ENCODE results near the gene MT1F.
A peak's percentile ranks its signal among the peaks of the same experiment; 100 is the strongest.
"Not testable (repeated sequence)": the region's sequence is repeated elsewhere in the genome, so short reads cannot be mapped to it uniquely, and the experiment has no call there.

MT1F gene

DNA sequence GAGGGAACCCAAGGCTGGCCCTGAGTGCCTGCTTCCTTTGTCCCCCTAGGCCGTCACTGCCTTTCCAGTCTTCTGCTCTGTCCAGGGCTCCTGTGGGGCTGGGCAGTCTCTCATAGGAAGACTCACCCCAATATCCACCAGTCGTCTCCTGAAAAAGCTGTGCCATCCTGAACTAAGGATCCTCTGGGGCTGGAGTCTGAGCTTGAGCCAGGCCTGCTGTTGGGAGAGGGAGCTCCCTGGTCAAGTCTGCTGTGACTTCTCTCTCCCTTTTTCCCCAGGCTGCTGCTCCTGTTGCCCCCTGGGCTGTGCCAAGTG is 12.8 kb downstream of the MT1F start:
- DNase-seq (ENCODE audit: low read depth in 3 of 3, low spot score in 1 of 3) = no peak

DNA sequence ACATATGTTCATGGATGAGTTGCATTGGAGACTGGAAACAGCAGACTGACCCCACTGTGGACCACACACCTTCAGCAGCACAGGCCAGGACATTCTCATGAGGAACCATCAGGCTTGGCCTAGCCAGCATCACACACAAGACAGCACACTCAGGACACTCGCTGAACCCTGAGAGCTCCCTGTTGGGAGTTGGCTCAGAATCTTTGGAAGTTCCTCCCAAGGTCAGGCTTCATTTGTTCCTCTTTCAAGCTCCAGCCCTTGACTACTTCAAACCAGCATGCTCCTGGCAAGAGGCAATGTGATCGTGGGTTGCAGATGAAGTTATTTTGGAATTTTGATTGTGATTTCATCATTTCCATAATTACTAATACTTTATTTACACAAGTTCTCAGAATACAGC is 13.9 kb downstream of the MT1F start:
- not testable (repeated sequence) for DNase-seq (ENCODE audit: low read depth in 3 of 3, low spot score in 1 of 3)

DNA sequence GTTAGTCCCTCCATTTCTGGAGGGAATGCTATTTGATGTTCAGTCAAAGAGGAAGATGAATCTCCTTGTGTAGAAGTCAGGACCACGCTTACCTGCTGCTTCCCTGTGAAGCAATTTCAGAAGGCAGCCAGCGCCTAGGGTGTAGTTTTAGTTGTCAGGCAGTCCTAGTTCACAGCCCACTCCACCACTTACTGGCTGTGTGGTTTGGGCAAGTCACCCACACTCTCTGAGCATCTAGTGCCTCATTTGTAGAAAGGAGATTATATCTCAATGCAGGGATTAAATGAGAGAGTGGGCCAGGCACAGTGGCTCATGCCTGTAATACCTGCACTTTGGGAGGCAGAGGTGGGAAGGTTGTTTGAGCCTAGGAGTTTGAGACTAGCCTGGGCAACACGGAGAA is 14.4 kb downstream of the MT1F start:
- DNase-seq (ENCODE audit: low read depth in 3 of 3, low spot score in 1 of 3) = not testable (repeated sequence)

DNA sequence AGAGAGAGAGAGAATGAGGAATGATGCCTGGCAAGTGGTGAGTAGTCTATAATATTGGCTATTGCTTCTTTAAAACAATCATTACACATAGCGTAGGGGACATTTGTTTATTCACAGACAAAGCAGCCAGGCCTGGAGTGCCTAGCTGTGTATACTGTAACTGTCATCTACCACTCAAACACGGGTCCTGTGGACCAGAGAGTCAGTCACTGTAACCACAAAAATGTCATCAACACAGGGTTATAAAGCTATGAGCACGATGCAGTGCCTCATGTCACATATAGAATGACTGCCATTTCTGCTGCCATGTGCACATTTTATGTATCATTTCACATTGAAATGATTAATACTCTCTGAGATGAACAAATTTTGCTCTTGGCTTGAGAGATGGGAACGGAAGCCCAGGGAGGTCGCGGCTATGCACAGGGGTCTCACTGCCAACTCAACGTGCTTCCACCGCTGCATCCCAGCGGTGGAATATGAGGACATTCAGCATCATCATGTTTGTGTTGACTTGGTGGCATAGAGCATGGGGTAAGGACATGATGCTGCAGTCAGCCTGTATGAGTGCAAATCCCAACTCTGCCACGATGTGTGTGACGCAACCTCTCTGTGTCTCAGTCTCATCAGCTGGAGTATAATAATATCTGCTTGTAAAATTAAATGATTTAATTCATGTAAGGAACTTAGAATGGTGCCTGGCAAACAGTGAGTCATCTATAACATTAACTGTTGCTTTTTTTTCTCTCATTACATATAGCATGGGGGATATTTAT is 15.2 kb downstream of the MT1F start:
- DNase-seq (ENCODE audit: low read depth in 3 of 3, low spot score in 1 of 3) = no peak

DNA sequence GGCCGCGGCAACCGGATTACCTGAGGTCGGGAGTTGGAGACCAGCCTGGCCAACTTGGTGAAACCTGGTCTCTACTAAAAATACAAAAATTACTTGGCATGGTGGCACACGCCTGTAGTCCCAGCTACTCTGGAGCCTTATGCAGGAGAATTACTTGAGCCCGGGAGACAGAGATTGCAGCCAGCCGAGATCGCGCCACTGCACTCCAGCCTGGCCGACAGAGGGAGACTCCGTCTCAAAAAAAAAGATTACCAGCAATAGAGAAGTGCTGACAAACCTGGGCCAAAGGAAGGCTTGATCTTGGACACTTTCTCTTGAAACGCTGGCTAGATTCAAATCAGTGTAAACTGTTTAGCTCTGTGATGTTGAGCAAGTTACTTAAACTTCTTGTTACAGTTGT is 16.2 kb downstream of the MT1F start:
- DNase-seq (ENCODE audit: low read depth in 3 of 3, low spot score in 1 of 3) = no peak

DNA sequence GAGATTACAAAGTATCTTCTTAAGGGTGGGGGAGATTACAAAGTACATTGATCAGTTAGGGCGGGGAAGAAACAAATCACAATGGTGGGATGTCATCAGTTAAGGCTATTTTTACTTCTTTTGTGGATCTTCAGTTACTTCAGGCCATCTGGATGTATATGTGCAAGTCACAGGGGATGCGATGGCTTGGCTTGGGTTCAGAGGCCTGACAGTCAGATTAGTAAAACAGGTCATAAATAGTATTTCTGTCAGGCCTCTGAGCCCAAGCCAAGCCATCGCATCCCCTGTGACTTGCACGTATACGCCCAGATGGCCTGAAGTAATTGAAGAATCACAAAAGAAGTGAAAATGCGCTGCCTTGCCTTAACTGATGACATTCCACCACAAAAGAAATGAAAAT is 16.8 kb downstream of the MT1F start:
- DNase-seq (ENCODE audit: low read depth in 3 of 3, low spot score in 1 of 3) = not testable (repeated sequence)

DNA sequence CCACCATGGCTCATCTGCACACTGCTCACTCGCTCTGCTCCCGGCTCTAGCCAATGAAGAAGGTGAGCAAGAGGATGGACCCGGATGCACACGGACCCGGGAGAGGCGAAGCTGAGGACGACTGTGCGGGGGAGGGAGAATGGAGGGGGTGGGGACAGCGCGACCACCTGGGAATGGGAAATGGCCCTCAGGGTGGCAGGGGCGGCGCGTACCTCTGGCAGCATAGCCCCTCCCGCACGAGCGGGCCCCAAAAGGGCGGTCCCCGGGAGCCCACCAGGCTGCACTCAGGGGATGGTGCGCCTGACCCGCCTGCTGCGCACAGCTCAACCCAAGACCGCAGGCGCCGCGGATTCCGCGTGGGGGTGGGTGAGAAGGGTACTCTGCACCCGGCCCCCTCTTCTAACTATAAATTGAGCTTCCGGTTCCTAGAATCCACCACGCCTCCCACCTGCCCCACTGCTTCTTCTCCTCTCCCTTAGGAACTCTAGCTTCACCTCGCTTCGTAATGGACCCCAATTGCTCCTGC is 18.0 kb downstream of the MT1F start:
- peak in 1 of 3 donors; percentile 50 for DNase-seq (ENCODE audit: low read depth in 3 of 3, low spot score in 1 of 3)

DNA sequence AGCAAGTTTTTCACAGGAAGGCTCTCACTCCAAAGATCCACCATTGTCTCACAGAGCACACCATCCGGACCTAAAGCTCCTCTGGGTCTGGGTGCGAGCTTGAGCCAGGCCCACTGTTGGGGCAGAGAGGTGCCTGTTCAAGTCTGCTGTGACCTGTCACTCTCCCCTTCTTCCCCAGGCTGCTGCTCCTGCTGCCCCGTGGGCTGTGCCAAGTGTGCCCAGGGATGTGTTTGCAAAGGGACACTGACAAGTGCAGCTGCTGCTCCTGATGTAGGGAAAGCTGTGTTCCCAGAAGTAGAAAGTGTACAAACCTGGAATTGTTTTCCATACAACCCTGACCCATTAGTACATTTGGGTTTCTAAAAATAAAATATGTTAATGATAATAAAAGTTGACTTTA is 19.7 kb downstream of the MT1F start:
- DNase-seq (ENCODE audit: low read depth in 3 of 3, low spot score in 1 of 3) = no peak

DNA sequence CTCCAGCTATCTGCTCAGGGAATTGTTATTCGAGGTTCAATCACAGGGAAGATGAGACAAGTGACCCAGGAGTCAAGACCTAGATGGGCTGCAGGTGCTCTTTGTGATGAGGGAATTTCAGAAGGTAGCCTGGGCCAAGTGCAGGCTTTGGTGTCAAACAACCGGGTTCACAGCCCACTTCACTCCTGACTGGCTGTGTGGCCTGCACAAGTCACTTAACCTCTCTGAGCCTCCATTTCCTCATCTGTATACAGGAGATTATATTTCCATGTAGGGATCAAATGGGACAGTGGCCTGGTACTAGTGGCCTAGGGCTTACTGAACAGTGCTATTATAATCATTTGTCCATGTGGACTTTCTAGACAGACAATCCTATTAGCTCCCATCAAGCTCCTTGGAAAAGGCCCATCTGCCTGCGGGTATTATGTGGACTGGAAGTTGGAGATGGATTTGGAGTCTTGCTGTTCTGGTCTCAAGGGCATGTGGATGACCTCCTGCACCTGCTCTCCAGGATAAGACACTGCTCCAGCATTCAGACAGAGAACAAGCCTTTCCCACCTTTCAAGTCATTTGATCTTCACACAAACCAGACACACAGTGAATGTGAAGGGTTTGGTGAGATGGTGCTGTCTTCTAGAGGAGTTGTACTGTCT is 21.4 kb downstream of the MT1F start:
- DNase-seq (ENCODE audit: low read depth in 3 of 3, low spot score in 1 of 3) = no peak

DNA sequence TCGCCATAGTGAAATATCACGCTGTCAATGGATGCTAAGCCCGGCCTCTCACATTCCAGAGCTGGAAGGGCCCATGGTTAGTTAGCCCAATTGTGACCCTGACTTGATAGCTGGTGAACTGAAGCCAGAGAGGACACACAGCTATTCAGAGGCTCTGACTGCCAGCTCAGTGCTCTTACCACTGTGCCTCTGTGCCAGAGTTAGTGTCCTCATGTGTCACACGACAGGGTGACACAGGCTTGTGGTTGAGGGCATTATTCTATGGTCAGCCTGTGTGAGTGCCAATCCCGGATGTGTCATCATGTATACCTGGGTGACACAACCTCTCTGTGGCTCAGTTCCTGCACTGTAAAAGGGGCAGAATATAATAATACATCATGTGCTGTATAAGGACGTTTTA is 22.1 kb downstream of the MT1F start:
- DNase-seq (ENCODE audit: low read depth in 3 of 3, low spot score in 1 of 3) = no peak

DNA sequence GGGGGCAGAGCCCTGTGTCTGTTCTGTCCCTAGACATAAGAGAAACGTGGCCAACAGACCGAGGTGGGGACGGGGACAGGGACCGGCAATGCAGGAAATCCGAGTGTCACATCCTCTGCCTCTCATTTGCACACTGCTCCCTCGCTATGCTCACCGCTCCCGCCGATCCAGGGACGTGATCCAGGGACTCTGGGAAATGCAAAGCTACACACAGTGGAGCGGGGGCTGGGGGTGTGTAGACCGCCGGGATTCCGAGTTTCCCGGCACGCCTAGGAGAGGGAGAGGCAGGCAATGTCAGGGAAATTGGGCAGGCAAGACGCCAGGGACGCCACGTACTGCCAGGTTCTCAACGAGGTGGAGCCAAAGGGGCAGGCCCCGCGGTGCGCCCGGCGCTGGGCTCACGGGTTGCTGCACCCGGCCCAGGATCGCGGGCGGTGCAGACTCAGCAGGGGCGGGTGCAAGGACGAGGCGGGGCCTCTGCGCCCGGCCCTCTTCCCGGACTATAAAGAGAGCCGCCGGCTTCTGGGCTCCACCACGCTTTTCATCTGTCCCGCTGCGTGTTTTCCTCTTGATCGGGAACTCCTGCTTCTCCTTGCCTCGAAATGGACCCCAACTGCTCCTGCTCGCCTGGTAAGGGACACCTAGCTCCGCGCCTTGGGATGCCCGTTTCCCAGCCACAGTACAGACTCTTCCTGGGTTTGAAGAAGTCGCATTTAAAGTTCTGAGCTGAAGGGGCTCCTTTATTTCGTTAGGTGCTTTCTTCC is 24.4 kb downstream of the MT1F start, which contains the start of gene MT1X:
MT1X (plus strand) TSS at position 532 of the 764 bp plus-strand sequence; CDS start at position 603, 71 bp downstream.
- peak; percentile 57 to 87 (median 78) for DNase-seq (ENCODE audit: low read depth in 3 of 3, low spot score in 1 of 3)

DNA sequence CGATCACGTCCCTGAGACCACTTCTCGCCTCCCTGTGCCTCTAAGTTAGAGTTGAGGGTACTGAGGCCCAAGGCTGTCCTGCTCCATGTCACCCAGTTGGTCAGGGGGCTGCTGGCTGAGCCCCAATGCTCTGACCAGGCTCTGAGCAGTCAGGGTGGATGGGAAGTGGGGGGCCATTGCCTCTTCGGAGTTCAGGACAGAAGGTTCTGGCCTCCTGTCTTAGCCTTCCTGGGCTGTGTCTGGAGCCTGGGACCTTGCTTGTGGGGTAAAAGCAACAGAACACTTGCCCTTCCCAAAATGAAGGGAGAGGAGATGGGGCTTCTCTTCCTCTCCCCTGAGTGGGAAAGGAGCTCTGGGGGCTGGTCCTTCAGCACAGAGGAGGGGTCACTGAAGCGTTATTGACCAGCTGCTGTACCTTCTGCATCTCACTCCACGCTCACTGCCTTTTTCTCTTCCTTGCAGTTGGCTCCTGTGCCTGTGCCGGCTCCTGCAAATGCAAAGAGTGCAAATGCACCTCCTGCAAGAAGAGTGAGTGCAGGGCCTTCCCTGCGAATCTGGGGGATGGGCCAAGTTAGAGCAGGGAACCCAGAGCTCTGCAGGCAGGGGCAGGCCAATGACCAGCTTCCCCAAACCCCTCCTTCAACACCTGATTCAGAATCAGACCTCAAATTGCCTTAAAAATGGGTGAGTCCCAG is 25.1 kb downstream of the MT1F start:
- no peak for DNase-seq (ENCODE audit: low read depth in 3 of 3, low spot score in 1 of 3)

DNA sequence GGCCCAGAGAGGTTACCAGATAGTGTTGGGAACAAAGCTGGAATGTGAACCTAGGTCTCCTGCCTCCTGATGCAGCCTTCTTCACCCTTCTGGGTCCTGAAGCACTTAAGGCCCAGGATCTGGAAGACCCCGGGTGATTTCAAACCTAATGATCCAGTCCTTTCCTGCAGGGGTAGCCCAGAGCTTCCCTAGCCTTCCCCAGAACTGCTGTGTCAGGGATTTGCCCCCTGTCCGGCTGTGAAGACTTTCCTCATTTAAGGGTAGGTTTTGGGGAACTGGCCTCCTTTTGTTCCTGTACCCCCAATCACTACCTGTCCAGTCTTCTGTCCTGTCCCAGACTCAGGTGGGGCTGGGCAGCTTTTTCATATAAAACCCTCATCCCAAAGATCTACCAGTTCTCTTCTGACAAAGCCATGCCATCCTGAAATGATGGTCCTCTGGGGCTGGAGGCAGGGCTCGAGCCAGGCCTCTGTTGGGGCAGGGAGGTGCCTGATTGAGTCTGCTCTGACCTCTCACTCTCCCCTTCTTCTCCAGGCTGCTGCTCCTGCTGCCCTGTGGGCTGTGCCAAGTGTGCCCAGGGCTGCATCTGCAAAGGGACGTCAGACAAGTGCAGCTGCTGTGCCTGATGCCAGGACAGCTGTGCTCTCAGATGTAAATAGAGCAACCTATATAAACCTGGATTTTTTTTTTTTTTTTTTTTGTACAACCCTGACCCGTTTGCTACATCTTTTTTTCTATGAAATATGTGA is 25.8 kb downstream of the MT1F start:
- no peak for DNase-seq (ENCODE audit: low read depth in 3 of 3, low spot score in 1 of 3)

DNA sequence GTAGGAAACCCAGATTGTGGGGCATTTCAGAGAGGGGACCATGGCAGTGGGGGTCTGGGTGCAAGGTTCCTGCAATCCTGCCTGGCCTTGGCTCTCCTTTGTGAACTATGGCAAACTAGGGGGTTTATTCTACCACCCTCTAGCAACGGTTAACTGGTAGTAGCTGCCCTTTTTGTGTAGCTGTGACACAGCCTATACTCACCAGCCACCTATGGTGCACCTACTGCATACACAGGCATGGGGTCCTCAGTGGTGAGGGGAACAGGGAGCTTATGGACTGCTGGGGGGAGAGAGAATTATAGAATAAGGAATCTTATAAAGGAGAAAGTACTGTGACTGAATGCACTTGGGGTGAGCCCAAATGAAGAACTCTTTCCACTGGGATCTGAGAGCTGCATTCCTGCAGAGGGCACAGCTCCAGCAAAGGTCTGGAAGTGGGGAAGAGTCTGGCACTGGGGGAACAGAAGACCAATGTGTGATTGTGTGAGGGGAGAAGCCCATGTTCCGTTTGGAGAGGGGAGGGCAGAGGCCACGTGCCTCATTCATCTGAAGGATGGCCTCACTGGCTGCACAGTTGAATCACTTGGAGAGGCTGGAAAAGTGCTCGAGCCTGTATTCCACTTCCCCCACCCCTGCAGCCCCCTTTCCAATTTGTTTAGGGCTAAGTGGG is 26.6 kb downstream of the MT1F start:
- no peak for DNase-seq (ENCODE audit: low read depth in 3 of 3, low spot score in 1 of 3)

DNA sequence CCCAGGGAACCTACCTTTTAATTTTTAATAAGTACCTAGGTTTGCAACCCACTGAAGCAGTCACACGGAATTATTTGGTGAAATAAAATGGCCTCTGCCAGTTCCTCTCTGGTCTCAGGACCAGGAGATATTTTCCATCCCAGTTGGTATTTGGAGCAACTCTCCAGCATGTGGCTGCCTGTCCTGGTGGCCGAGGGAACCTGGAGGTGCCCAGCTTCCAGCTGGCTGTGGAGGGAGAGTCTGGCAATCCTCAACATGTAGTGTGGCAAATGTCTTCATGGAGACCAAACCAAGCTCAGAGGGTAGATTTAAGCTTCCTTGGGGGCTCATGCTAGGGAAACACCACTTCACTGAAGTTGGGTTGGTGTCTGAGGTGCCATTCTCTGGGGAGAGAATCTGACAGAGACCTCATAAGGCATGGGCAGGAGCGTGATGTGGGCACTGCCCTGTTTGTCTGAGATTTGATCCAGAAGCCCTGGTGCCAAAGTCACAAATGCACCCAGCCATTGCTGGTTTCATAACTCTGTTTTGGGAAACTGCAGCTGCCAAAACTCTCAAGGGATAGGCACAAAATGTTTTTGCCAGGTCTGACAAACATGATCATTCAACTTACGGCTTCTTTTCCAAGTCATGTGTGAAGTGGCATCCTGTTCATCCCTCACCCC is 27.3 kb downstream of the MT1F start:
- no peak for DNase-seq (ENCODE audit: low read depth in 3 of 3, low spot score in 1 of 3)

DNA sequence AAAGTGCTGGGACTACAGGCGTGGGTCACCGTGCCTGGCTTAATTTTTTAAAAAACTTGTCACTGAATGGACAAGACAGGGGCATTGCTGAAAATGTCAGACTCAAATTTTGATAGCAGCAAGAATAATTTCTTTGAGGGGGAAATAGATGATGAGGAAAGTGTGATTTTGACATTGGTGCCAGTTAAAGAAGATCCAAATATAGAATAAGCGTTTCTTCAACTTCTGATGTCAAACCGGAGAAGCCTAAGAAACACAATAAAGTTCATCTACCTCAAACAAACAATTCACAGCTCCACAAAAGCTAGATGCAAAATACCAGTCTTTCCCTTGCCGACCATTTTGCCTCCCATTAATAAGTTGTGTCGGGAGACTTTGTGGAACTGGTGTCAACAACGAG is 29.0 kb downstream of the MT1F start:
- DNase-seq (ENCODE audit: low read depth in 3 of 3, low spot score in 1 of 3) = no peak

DNA sequence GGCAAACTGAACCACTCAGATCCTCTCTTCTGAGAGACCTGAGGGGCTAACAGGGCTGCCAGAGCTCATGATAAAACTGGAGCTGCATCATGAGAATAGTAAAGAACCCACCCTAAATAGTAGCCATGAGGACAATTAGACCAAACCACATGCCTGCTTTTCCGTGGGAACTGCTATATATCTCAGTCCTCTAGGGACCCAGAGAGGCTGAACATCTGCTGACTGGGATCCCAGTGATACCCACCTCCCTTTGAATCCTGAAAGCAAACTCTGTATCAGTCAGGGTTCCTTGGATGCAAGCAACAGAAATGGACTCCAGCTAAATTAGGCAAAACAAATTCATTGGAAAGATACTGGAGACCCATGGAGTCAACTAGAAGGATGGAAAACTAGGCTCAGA is 31.0 kb downstream of the MT1F start:
- DNase-seq (ENCODE audit: low read depth in 3 of 3, low spot score in 1 of 3) = no peak

DNA sequence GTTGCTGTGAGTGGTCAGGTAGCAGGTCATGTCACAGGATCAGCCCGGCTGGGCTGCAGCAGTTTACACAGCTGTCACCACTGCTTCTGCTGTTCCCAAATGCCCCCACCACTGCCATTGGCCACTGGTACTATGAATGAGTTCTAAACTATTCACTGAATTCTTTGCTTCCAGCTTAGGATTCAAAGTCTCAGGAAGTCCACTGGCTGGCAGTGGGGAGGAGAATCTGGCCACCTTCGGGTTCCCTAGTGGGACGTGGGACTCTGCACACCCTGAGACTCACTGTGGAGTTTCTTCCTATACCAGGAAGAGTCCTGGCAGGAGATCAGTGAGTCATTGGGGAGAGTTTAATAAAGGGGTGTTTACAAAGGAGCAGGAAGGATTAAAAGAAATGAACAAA is 31.4 kb downstream of the MT1F start:
- DNase-seq (ENCODE audit: low read depth in 3 of 3, low spot score in 1 of 3) = no peak

DNA sequence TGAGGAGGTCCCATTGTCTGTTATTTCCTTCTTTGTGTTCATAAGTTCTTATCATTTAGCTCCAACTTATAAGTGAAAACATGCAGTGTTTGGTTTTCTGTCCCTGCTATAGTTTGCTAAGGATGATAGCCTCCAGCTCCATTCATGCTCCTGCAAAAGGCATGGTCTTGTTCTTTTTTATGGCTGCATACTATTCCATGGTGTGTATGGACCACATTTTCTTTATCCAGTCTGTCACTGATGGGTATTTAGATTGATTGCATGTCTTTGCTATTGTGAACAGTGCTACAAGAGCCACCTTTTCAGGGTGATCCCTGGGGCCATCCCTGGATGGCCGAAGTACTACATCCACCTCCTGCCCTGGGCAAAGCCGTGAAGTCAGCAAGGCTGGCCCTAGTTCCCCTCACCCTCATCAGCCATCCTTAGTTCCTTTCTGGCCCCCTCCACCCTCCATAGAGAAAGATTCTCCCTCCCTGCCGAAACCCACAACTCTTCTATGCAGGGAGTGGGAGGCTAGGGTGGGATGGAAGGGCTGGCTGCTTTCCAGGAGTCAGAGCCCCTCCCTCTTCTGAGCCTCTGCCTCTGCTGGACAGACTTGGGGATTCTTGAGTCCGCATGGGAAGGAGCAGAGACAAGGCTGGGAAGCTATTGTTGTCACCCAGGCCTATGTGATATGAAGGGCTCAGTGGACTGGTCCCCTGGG is 32.8 kb downstream of the MT1F start:
- DNase-seq (ENCODE audit: low read depth in 3 of 3, low spot score in 1 of 3) = no peak

Measured in stimulated activated CD4-positive, alpha-beta T cell treated with anti-CD3 and anti-CD28 coated beads, TNF-alpha, amount 100 ng/mL, for 1 hour (primary cell).